ENCODE data around the gene B3GALT5.
"Not testable (repeated sequence)": the region's sequence is repeated elsewhere in the genome, so short reads cannot be mapped to it uniquely, and the experiment has no call there.

B3GALT5 gene

DNA sequence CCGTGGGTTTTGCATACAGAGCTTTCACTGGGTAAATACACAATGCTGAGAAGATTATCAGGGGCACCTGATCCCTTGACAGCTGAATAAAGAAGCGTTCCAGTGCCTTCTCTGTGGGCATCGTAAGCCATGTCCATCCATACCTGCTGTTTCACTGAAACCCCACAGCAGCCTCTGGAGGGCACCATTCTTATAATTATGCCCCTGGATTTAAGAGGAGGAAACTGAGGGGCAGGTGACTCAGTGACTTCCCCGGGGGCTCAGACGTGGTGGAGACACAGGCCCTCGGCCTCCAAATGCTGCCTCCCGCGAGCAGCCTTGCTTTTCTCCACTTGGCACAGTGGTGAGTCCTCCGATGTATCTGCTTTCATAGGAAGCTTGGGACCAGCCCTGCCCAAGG, 56.7 kb downstream of the B3GALT5 start:
- no peak for DNase-seq

DNA sequence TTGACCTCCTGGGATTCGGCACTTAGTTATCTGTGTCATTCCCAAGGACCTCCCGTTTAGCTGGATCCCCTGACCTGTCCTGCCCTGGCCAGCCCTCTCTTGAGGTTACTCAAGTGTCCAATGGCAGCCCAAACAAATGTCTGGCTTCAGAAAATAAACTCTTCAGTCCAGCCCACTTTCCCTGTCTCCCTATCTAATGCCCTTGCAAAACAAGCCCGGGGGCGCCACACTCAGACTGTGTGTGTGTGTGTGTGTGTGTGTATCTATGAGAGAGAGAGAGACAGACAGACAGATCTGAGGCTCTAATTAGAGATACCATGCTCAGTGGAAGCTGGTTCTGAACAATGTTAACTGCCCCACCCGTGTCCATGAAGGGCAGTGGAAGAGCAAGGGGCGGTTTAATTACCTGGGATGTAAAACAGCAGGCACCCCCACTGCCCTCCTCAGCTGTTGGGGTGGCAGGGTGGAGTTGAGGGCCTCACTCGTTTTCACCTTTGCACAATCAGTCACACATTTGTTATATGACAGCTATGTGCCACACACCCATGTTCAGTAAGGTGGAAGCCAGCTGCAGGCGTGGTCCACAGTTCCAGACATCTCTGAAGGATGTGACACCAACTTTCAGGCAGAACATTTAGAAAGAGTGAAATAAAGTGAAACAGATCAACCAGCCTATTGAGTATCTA, 57.4 kb downstream of the B3GALT5 start:
- peak; percentile 47 for DNase-seq

DNA sequence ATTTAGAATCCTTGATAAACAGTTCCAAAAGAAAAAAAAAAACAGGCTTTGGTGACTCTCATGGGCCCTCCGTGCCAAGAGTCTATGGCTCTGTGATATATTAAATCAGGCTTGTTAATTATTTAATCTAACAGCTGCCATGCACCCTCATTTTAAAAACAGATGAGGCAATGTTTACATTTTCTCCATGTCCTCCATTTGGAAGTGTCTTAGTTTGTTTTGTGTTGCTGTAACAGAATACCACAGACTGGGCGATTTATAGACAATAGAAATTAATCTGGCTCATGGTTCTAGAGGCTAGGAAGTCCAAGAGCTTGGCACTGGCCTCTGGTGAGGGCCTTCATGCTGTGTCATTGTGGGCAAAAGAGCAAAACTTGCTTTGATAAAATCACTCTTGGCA, 58.0 kb downstream of the B3GALT5 start:
- DNase-seq: peak; percentile 87

DNA sequence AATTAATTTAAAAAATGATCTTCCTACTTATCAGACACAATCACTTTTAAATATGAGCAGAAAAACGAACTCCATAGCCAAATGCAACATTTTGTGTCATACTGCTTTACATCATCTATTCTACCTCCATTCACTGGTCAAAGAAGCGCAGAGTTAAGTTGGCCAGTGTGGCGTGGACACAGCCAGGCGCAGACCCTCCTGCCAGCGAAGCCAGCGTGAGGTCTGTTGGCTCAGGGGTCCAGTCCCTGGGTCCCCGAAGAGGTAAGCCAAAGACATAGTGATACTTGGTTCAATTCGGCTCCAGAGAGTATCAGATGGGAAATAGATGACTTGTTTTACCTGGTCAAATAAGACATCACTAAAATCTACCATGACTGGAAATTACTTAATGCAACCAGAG, 59.2 kb downstream of the B3GALT5 start:
- no peak for DNase-seq

DNA sequence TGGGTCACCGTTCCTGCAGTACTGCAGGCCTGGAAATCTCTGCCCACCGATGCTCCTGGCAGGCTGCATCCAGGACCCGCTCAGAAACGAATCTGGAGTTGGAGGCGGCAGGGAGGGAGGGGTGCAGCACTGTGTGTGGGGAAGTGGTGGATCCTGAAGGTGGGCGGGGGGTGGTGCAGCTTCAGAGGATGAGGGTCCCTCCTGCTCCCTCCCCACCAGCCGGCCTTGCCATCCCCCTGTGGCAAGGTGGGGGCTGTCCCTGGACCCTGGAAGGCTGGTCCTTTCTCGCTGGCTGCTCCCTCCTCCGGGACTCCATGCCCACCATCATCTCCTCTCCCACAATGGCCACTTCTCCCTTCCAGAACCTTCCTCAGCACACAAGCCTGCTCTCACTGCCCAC, 60.4 kb downstream of the B3GALT5 start:
- DNase-seq: no peak

DNA sequence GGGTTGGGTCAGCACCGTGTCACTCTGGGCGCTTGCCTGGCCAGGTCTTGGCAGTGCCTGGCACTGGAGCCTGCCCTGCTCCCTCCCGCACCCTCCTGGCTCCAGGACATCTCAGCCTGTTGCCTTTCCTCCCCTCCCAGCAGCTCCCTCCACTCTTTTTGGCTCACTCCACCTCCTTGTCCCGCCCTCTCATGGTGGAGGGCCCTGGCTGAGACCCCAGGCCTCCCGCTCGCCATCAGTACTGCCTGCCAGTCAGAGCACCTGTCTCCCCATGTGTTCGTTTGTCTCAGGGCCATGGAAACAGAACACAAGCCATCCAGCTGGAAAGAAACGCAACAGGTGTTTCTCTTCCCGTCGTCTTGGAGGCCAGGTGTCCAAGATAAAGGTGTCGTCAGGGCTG, 61.0 kb downstream of the B3GALT5 start:
- no peak for DNase-seq

DNA sequence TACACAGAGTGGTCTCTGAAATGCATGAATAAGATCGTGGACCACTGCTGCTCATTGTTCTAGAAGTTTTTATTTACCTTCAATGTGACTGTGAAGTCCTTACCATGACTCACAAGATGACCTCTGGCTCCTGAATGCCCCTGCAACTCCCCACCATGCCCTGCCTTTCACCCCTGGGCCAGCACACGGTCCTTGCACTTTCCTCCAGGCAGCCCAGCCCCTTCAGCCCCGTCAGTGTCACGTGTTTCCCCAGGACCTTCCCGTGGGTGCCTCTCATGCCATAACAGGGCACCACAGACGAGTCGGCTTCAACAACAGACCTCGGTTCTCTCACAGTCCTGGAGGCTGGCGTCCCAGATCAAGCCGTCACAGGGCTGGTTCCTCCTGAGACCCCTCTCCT, 62.1 kb downstream of the B3GALT5 start:
- no peak for DNase-seq

DNA sequence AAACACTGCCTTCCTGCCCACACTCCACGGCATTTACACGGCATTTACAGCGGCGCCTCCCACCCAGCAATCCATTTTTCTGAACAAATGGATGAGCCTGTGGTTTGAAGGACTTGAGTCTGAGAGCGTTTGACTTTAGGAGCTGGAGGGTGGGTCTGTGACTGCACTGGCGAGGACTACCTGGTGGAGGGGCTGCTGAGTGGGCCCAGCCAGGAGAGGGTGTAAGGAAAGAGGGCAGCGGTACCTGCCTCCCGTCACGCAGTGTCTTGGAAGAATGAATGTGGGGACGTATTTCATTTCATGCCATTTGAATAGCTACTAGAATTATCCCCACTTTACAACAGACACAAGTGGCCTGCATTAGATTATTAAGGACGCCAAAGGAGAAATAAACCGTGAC, 62.9 kb downstream of the B3GALT5 start:
- no peak for DNase-seq

DNA sequence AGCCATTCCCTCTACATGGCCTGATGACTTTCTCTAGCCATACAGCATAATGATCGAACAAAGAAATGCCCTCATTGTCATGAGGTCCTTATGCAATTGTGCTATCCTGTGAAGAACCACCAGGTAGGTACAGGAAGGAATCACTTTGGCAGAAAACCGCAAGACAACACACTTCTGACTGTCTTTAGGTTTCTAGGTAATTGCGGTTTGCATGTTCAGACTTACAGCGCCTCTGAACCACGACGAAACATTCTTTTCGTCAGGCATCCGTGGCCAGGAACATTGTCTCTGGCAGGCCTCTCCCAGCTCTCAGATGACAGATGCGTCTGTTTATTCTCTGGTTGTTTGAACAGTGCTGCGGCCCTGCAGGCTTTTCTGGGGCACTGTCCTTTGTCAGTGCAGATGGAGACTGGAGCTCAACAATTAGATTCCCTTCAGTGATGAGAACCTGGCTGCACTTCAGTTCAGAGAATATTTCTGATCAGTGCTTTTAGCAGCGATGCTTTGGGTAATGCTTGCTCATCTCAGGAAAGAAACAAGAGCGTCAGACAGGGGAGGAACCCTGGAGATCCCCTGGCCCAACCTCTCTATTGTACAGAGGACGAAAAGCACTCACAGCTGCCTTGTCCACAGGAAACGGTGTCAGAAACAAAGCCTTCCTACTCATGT, 63.4 kb downstream of the B3GALT5 start:
- DNase-seq: peak; percentile 92

DNA sequence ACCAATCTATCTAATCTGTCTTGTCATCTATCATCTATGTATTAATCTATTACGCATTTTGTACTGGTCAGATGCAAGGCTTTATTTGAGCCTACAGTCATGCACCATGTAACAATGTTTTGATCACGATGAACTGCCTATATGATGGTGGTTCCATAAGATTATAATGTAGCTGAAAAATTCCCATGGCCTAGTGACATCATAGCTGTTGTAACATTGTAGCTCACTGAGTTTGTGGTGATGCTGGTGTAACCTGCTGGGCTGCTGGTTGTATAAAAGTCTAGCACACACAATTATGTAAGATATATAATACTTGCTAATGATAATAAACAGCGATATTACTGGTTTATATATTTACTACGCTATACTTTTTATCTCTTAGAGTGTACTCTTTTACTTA, 67.5 kb downstream of the B3GALT5 start:
- DNase-seq: no peak

DNA sequence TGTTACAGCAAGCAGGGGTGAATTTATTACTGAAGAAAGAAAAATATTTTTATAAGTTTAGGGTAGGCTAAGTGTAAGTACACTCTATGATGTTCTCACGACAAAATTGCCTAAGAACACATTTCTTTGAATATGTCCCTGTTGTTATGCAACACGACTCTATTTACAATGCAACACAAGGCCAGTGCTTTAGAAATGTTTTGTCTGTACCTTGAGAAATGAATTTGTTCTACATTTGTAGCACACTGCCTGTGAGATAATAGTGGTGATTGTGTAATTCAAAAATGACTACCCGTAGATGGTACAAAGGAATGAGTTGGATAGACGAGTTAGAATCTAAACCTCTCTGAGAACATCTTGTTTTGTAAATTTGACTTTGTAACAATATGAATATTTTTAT, 68.5 kb downstream of the B3GALT5 start:
- DNase-seq: no peak

DNA sequence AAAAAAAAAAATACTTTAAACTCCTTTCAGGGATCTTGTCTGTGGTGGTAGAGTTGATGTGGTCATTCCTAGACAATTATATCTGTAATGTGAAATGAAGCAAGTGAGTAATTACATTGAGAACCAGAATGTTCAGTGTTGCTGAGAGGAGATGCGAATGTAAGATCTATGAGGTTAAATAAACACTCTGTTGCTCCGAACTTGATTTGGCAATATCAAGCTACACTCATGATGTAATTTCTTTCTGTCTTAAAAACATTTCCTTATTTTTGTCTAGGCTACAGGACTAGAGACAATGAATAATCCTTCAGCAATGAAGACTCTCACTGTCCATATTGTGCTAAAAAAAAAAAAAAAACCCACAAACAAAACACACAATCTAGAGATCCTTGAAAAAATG, 69.1 kb downstream of the B3GALT5 start:
- no peak for DNase-seq

DNA sequence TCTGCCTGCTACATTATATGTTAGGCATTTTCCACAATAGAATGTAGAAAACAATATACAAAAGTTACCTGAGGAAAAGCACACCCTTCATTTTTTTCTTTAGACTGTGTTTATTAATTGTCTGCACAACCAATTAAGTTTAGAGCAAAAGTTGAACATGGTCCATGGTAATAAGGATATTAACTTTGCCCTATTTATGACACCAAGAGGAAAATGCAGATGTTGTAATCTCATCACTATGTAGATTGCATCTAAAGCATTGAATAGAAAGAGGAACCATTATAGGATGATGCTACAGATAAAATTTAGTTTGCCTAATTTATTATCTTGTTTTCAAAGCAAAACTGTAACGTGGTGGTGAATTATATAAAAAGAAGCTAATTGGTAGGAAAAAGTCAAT, 72.5 kb downstream of the B3GALT5 start:
- no peak for DNase-seq

DNA sequence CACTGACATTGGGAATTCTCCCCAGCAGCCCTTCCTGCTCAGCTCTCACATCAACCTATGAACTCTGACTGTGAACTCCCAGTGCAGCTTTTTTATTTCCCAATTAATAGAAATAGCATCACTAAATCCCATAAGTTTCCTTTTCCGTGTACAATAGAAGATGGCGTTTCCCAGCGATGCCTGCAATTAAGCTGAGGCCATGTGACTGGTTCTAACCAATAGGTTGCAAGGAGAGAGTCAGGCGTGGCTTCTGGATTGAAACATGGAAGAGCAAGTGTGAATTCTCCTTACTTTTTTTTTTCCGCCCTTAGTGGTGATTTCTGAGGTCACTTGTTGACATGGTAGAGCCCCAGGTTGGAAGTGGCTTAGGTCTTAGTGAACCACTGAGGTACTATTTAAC, 73.3 kb downstream of the B3GALT5 start:
- DNase-seq: no peak

DNA sequence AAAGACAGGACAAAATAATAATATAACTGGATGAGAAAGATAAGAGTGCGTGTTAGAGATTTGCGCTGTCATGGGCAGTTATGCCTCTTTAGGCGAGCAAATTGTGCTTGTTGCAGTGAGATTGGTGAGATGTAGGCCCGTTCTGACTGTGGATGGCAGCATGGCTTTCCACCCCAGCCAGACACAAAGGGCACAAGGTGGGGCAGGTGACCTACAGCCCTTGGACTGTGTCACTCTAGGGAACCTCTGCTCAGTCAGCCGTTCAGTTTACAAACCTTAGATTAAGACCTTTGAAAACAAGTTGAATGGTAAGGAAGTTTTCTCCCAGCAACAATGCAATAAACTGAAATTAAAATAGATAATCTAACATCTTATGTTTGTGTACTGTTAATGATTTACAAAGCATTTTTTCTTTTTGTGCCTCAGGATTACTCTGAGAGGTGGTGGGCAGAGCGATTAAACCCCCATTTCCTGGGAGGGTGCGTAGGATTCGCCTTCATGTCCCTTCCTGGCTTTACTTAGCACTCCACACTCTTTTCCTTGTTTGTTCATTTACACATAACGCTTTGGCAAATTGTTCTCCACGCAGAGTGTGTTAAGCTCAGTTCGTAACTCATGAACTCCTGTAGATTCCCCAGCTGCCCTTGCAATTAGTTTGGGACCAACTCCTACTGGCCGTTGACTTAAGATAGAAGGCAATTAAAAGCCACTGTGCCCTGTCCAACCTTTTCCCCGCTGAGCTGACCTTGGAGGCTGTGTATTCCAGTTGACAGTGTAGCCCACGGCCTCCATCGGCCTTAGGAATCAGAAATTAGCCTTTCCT, 74.1 kb downstream of the B3GALT5 start:
- DNase-seq: no peak

DNA sequence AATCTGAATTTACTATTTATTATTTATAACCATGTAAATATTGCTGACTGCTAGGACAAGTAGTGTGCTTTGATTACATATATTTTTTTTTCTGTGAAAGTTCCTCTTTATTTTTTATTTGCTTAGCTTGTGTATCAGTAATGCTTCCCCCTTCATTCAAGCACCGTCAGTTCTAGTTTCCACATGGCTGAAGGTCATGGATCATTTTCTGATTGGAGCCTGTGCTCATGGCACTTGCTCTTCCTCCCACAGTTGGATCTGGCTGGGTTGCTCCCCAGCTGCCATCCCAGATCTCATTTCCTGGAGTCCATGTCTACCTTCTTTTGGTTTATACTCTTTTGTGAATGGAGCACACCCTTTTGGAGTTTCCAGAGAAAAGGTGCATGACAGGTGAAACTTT, 75.3 kb downstream of the B3GALT5 start:
- DNase-seq: no peak

DNA sequence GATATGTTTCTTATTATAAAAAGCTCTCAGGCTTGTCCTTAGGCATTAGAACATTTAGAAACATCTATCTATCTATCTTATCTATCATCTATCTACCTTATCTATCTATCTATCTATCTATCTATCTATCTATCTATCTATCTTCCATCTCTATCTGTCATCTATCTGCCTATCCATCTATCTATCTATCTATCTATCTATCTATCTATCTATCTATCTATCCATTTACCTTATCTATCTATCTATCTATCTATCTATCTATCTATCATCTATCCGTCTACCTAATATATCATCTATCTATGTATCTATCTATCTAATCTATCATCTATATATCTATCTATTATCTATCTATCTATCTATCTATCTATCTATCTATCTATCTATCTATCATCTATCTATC, 77.1 kb downstream of the B3GALT5 start:
- DNase-seq: not testable (repeated sequence)

DNA sequence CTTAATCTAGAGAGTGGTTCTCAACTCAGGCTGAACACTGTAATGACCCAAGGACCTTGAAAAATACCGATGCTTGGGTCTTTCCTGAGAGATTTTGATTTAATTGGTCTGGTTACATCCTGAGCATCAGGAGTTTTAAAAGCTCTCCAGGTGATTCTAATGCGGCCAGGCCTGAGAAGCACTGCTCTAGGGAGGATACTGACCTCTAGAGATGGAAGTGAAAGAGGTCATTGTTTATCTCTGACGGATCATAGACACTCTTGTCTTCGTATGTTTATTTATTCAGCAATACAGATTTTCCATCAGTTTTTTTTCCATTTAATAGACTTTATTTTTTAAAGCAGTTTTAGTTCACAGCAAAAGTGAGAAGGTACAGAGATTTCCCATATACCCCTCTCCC, 77.7 kb downstream of the B3GALT5 start:
- no peak for DNase-seq

DNA sequence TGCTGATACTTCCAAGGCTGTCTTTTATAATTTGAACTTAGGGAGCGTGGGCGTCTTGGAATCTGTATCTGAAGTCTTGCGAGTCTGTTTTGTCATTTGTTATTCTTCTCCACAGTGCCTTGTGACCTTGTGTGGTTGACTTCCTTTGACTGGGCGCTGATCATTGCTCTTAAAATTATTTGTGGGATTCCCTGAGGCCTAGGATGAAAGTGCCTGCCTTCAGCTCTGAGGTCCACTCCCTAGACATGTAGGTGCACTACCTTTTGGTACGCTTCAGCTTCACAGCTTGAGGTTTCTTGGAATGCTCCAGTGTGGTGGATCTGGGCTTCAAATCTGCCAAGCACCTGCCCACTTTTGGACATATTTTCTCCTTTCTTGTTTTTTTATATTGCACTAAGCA, 82.0 kb downstream of the B3GALT5 start:
- no peak for DNase-seq

DNA sequence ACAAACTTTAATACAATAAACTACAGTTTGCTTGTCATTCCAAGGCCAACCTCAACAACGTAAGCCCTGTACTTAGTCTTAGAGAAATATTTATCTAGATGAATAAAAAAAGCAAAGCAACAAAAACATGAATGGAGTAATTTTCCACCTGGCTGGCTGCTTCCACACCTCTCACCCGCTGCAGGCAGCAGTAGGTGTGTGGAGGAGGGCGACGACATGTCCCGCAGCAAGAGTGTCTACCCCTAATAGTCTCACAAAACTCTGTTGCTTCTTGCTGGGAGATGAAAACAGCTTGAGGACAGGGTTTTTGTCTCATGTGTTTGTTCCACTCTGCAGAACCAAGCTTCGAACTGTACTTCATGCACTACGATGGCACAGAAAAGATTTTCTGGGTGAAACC, 83.5 kb downstream of the B3GALT5 start:
- no peak for DNase-seq

DNA sequence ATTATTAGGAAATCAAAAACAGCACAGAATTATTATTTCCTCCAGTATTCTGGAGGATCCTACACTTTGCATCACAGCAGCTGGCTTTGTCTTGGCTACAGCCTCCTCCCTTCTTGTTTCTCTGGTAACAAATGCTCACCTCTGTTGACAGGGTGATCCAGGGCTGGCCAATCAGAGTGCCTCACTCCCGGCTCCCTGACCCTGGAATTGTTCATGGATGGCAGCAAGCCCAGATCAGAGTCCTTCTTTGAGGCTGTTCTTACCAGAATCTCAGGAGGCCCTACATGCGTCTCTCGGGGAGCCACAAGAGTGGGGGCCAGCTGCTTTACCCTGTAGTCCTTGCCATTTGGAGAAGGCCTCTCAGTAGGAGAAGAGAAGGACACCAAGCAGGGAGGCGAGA, 83.9 kb downstream of the B3GALT5 start:
- DNase-seq: peak; percentile 90

DNA sequence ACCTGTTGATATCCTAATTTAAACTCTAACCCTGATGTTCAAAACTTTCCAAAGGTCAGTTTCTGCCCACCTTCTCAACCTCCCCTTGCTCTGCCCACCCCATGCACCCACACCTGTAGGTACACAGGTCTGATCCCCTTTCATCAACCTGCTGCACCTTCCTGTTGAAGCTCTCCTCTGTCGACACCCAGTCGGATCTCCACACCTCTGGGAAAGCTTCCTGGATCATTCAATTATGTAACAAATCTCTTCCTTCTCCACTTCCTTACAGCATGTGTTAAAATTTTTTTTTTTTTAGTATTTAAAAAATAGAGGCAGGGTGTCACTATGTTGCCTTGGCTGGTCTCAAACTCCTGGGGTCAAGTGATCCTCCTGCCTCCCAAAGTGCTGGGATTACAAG, 87.6 kb downstream of the B3GALT5 start:
- no peak for DNase-seq

DNA sequence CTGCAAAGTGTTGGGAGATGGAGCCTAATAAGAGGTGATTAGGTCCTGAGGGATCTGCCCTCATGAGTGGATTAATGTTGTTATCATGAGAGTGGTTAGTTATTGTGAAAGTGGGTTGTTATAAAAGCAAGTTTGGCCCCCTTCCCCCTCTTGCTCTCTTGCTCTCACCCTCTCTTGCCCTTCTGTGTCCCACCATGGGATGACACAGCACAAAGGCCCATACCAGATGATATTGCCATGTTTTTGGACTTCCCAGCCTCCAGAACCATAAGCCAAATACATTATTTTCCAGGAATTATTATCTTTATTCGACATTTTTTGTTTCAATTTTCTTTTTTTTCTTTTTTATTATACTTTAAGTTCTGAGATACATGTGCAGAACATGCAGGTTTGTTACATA, 90.8 kb downstream of the B3GALT5 start:
- no peak for DNase-seq

DNA sequence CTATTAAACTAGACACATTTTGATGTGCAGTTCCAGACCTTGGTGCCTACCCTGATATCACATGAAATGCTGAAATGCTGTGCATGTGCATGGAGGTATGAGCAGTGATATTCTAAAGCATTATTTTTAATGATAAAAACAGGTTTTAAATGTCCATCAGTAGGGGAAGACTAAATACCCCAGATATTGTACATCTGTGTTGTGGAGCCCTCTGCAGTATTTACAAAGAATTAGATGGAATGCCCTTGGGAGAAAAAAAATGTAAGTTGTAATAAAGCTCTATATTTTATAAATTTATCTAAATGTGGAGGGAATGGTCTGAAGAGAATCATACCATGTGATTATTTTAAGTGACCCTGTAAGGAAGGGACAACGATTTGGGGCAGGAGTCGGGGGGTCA, 93.1 kb downstream of the B3GALT5 start:
- no peak for DNase-seq

Data from COR-L47 (cell line).